HG03095 (cell line): Measurements from ENCODE around the gene BAIAP2L1.

Experiments
- ATAC-seq: cut with Tn5 transposase; IDR thresholded peaks from one replicate; pipeline ENCODE4 v1.9.1; 2021; ENCODE audit warnings: moderate library complexity; ENCODE audit not compliant: unreplicated experiment

BAIAP2L1 gene

DNA sequence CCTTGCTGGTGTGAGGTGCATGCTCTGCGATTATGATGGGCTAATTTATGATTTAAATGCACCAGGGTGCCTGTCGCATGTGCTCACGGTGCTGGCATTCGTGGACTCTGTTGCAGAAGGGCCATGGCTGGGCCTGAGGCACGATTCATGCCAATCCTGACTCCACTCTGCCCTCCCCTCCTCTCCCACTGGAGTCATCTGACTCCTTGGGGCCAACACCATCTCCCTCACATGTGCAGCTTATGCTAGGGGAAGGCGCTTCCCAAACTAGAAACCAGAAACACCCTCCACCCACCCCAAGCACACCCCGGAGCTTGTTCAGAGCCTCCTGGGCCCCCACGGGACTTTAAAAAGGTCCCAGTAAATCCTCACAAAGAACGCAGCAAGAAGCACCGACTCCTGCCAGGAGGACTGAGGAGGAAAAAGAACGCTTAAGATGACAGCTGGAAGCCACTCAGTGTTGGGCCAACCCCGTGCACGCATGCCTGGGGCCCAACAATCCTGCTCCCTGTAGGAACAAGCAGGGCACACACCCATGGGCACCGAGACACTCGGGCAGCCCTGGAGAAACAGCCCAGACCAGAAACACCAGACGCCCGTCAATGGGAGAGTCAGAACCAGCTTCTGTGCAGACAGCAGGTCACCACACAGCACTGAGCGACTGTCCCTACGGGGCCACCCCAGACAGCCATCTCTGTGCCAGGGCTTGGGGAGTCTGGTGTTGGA is 105.3 kb downstream of the BAIAP2L1 start:
- ATAC-seq: no peak

DNA sequence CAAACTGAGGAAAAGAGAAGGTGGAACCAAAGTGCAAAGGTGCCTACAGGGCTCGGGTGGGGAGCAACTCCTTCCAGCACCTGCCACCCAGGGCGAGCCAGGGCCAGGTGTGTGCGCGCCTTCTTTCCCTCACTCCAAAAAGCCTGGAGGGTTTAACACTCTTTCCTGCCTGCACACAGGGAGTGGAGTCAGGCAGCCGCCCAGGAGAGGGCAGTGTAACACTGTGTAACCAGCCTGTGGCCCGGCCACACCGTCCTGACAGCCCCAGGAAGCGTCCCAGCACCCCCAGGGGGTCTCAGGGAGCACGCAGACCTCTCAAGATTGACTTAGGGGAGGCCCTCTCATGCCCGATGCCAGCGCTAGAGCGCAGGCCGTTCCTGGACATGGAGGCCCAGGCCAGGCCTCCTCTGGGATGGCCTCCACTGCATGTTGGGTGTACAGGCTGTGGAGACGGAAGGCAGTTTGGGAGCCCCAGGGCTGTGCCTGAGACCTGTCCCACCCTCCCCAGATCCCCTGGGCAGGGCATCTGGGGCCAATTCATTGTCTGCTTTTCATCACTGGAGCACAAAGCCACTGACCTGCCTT is 106.0 kb downstream of the BAIAP2L1 start:
- no peak for ATAC-seq

DNA sequence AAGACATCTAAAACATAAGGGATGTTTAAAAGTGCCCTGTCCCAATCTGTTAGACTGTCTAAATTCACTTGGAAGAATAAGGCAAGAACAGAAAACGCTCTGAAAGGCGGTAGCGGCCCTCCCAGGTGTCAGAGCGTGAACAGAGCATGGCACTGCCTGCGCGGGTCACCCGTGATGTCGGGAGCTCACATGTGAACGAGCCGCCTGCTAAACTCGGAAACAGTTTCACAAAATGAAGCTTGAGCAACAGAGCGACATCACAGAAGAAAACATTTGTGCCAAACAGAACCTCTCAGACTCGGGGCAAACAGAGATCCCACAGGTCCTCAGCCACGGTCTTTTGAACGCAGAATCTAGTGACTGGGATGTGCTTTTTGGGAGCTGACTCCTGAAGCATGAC is 106.6 kb downstream of the BAIAP2L1 start:
- no peak for ATAC-seq

DNA sequence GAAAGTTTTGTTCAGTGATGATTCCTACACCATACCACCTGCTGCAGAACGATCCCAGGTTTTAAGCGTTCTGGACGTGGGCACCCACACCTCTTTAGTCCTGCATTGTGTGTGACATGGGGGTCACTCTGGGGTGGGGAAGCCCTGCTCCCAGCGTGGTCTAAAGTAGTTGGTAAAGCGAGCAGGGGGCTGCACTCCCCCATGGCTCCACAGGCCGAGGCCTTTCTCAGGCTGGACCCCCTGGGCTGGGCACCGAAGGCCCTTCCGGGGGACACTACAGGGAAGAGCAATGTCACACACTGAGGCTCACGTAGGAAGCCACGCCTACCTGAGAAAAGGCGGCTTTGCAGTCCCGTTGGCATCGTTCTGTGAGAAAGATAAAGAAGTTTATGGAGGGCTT is 107.1 kb downstream of the BAIAP2L1 start:
- no peak for ATAC-seq

DNA sequence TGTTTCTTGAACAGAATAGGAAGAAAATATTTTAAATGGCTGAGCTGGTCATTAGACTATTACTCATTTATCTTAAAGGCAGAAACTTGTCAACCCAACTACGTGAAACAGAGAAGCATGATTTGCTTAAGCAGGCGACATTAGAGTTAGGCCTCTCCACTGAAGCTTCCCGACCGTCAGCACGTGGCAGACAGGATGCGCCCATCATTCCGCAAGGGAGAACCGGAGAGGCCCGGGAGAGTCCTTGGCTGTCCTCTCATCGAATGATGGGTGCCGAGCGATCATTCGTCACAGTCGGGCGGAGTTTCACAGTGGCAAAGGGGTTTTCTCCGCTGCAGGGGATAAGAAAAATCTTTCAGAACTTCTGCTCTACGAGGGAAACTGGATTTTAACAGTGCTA is 107.6 kb downstream of the BAIAP2L1 start:
- no peak for ATAC-seq

DNA sequence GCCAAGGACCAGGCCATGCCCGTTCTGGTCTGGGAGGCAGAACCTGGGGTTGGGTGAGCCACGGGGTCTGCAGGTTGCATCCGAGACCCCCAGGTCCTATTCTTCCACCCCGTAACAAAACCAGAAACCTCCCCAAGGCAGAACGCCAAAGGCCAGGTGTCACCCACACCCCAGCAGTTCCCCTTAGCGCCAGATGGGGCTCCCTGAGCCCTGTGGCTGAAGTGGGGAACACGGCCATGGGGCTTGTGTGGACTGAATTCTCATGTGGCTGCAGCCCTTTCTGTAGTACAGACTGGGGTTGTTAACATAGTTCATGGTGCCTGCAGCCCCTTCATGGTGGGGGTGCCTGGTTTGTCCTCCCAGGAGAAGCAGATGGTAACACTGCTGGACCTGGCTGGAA is 109.2 kb downstream of the BAIAP2L1 start:
- no peak for ATAC-seq

DNA sequence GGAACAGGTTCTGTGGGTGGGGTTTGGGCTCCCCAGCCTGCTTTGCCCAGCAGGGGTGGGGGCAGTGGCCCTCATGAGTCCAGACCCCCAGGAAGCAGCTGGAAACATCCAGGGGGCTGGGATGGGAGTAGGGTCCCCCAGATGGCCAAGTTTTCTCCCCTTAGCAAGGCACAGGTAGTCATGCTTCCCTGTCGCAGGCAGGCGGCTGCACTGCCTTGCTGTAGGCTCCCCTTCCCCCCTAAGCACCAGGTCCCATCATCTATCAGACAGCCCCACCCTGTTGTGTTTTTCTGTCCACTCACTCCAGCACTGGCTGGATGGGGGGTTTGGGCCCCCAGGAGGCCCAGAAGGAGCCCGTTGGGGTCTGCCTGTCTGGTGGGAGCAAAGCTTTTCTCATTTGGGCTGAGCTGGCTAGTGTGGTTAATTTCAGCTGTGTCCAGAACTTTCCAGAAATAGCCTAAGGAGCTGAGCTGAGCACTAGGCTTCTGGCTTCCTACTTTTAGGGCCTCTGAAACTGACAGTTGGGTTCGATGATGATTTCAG is 111.5 kb downstream of the BAIAP2L1 start:
- no peak for ATAC-seq

DNA sequence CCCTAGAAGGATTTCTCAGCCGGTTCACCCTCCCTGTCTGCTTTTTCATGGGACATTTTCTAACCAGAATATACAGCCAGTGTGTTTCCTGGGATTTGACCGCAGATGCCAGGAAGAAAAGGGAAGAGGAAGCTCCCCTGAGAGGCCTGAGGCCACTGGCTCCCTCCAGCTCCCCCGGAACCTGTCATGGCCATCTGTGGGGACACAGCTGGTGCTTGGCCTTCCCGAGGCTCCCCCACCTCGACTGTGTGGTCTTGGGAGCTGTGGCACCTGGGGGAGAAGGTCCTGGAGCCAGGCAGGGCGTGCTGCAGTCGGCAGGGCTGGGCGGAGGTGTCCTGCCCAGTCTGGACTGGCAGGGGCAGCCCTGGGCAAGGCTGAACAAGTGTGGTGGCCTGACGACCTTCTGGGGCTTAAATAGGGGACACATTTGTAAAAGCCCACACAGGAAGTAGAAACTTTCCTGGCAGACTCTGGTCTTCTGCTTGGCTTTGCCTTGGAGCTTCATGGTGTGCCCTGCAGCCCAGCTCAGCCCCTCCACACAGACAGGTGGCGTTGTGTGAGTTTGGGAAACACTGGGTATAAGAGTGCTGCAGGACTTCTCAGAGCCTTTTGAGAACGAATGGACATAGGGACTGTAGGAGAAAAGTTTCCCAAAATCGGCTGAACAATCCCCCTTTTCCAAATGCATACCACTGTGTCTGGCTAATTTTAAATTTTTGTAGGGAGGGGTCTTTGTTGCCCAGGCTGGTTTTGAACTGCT is 112.6 kb downstream of the BAIAP2L1 start:
- ATAC-seq: no peak

DNA sequence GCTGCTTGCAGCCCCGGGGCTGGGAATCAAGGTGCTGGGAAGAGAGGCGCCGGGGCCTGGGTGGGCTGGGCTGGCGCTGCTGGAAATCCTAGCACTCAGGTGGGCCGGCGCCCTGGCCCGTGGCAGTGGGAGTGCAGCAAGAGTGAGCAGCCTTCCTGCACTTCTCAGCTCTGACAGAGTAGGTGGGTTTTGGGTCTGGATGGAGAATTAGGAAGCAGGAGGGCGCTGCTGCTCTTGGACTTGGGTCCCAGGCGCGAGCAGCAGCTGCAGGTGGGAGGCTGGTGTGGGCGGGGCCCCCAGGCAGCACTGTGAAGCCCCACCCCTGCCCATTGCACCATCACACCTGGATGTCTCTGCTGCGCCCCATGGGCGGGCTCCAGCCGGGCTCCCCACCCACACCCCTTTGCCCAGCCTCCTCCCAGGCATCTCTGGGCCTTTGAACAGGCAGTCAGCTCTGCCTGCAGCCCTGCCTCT is 113.4 kb downstream of the BAIAP2L1 start:
- no peak for ATAC-seq

DNA sequence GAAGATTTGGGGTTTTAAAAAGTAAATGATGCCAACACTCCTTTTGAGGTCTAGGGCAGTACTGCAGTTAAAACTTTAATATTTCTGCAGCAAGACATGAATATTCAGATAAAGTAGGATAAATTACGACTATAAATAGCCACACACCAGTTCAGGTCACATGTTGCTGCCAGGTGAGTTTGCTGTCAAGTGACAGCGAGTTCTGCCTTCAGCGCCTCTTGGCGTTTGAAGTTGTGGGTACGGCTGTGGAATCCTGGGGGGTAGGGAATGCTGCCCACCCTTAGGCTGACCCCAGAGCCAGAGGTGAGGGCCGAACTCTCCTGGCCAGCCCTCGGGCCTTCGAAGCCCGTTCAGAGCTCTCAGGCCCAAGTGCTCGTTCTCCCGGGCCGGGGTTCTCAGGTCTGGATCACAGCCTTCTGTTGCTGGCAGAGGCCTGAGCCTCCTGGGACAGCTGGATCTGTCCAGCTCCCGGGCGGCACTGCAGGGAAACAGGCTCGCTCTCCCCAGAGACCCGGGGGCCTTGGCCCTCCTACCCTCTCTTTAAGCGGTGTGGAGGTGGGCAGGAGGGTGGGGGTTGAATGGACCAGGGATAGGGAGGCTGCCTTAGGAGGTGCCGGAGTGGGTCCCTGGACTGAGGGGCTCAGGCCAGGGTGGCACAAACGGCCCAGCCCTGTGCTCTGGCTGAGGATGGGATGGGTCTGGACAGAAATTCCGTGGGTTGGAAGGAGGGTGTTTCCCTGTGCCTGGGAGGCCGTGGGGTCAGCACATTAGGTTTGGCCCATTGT is 114.0 kb downstream of the BAIAP2L1 start:
- no peak for ATAC-seq

DNA sequence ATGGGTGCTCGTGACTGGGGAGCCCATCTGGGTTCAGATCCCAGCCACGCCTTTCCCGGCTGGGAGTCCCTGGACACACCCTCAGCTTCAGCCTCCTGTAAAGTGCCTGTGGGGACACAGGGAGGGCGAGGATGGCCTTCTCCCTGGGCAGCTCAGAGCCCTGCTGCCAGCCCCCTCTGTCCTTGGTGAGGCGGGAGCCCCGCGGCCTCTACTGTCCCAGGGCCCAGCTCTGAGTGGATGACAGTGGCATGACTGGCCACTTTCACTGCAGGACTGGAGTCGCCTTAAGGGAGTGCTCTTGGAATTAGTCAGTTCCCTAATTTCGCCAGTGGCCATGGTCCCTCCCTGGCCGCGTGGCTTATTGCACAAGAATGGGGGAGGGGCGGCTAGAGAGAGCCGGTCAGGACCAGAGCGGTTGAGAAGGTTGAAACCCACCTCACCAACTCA is 114.8 kb downstream of the BAIAP2L1 start:
- no peak for ATAC-seq

DNA sequence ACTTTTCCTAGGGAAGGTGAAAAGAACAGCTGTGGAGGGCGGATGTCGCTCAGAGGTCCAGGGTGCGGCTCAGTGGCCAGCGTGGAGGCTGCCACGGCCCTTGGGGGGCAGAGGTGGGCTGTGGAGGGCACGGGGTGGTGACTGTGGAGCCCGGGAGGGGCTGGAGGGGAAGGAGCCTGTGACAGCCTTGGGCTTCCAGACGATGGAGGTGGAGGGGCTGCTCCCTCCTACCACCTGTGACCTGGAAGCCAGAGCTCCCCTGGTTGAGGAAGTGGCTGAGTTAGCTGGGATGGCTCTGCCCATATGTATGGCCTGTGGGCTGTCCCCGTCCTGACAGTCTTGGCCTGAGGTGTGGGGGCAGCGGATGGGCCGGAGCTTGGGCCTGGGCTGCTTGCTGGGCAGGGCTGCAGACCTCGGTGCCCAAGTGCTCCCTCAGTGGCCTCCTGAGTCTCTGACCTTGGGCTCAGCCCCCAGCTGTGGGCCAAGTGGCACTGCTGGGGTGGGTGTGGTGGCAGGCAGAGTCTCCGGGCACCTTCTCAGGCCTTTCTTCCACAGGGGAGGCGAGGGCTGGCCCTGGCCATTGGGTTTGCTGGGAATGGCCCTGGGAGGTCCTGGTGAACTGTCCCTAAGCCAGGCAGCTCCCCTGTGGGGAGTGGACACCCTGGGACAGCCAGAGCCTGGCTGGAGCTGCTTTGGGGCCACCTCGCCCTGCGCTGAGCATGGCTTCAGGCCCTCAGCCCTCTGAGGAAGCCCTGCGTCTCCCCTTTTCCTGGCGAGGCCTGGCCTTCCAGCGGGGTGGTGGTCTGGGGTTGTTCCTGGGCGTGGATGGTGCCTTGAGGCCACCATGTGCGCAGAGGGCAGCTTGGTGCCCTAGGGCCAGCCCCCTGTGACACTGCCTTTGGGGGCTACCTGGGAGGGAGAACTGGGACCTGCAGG is 115.5 kb downstream of the BAIAP2L1 start:
- no peak for ATAC-seq

DNA sequence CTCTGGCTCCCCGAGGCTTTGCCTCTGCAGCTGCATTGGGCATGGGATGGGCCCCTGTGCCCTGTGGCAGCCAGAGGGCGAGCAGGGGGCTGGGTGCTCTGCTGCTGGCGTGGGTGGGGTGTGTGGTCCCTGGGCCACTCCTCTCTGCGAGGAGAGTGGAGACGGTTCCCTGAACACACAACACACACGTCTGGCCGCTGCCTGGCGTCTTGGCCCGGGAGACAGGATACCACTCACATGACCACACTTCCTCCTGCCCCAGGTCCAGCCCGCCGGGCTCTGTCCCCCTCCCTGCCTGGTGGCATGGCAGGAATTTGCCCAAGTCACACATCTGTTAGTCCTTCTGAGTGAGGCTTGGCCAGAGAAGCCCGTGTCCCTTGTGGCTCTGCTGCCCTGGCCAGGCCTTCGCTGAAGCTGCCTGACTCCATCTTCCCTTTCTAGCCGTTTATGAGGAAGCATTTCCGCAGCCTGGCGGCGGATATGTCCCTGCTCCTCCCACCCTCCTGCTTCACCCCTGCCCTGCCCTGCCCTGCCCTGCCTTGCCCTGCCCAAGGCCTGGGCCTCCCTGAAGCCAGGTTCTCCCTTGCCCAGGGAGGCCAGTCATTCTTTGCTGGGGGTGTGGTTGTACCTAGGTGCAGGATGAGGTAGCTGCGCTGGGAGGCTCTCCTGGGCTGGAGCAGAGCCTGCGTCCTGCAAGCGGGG is 116.4 kb downstream of the BAIAP2L1 start:
- ATAC-seq: no peak

DNA sequence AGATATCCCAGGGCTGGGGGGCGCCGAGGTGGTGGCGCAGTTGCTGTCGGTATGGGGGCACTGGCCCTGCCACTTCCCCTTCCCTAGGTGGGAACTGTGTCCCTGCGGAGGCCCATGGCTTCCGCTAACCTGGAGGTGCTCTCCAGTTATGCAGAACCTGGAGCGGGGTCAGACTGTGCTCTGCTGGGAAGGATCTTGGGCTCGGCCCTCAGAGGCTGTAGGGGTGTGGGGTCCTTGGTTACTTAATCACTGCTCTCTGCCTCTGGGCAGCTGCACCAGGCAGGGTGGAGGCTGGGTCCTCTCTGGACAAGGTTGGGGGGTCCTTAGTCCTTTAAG is 117.0 kb downstream of the BAIAP2L1 start:
- ATAC-seq: no peak

DNA sequence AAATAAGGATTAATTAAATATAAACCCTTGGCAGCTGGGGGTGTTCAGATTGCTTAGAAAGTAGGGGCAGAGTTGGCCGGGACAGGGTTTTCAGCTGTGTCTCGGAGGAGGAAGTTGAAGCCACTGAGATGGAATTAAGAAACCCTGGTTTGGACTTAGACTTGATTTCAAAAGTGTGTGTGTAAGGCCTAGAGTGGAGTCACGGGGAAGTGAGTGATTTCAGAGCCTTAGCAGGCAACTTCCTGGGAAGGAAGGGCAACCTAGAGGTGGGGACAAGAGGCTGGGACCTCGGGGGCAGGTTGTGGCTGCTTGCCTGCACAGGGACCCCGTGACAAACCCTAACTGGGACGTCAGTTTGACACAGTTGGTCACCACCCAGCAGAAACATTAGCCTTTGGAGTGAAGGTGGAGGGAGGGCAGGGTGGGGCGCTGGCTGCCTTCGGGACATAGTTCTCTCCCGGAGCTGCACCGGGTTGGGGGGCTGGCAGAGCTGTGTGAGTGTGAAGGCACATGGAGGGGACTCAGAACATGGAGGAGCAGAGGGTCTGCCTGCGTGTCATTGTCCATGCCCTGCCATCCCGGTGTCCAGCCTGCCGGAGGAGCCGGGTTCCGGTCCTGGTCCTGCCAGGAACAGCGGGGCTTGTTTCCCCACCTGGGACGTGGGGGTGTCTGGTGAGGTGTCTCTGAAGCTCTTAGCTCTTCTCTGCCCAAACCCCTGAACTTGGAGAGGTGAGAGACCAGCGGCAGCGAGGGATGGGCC is 117.6 kb downstream of the BAIAP2L1 start:
- ATAC-seq: no peak

DNA sequence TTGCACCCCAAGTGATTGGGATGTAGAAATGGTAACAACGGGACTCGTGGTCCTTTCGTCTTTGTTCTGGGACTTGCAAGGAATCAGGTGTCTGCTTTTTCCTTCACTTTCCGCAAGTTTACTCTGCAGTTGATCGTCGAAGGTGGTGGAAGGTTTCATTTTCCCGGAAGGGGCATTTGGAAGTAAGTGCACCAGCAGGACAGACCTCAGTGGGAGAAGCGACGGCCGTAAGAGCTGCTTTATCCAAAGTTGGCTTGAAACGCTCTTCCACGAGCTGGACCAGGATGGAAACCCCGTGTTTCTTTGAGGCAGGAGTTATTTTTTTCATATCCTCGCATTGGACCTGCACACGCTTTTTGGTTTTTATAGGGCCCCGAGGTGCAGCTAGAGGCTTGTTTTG is 118.2 kb downstream of the BAIAP2L1 start:
- ATAC-seq: no peak

DNA sequence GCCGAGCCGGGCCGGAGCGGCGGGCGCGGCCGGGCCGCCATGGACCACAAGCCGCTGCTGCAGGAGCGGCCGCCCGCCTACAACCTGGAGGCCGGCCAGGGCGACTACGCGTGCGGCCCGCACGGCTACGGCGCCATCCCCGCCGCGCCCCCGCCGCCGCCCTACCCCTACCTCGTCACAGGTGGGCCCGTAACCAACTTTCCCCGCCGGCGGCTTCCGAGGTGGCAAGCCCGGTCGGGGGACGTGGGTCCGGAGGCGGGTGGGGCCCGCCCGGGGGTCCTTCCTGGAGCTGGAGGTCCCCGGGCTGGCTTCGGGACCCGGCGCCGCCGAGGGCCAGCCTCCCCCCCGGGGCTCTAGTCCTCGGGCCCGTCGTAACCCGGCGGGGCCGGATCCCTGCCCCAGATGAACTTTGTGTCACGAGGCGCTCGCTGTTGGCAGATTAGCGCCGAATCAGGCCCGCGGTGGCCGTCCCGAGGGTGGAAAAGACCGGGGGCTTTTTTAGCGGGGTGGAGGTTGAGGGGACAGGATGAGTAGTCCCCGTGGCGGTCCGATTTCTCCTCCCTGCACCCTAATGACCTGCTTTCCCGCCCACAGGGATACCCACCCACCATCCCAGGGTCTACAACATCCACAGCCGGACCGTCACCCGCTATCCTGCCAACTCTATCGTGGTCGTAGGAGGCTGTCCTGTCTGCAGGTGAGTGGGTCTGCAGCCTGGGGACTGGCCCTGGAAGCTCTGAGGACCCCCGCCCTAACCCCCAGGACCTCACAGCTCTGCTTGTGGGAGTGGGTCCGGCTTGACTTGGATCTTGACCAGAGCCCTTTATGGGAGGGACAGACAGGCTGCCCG is 118.9 kb downstream of the BAIAP2L1 start:
- peak; percentile 11 for ATAC-seq
